GM18517 (cell line): ENCODE data around the gene SLITRK4.

Source experiments
- ATAC-seq: cut with Tn5 transposase; IDR thresholded peaks from one replicate; pipeline ENCODE4 v1.9.1; 2021; ENCODE audit warnings: mild to moderate bottlenecking, moderate library complexity; ENCODE audit not compliant: unreplicated experiment

SLITRK4 gene

DNA sequence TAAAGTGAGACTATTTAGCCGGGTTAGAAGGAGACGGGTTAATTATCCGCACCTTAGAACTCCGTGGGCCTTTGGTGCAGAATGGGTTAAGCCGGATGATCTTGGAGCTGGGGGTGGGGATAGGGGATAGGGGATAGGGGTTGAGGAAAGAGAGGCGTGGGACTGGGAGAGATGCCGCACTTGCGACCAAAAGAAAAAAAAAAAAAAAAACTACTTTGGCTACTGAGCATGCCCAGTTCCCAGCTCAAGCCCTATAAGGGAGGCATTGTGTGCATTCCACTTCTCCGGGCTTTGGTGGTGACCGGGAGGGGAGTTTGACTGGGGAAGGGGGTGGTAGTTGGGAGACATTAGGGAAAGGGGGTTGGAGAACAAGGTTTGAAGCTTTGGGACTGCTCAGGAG, at the start of gene SLITRK4:
Gene SLITRK4, minus strand, starts transcription at position 187 of the 400 bp plus-strand sequence. CDS start 4,993 bp downstream, outside the sequence.
- ATAC-seq: no peak

GRCh38 chrX:143683486-143683885, 47.6 kb upstream of the SLITRK4 start:
- no peak for ATAC-seq

- ATAC-seq: no peak
Measured at GRCh38 chrX:143674926-143675325, 39.0 kb upstream of the SLITRK4 start.

- no peak for ATAC-seq
Measured at GRCh38 chrX:143669395-143669794, 33.5 kb upstream of the SLITRK4 start.

GRCh38 chrX:143664302-143664701, 28.4 kb upstream of the SLITRK4 start:
- no peak for ATAC-seq

GRCh38 chrX:143663755-143664154, 27.9 kb upstream of the SLITRK4 start:
- ATAC-seq: no peak

- no peak for ATAC-seq
Measured at GRCh38 chrX:143661286-143661685, 25.4 kb upstream of the SLITRK4 start.

DNA sequence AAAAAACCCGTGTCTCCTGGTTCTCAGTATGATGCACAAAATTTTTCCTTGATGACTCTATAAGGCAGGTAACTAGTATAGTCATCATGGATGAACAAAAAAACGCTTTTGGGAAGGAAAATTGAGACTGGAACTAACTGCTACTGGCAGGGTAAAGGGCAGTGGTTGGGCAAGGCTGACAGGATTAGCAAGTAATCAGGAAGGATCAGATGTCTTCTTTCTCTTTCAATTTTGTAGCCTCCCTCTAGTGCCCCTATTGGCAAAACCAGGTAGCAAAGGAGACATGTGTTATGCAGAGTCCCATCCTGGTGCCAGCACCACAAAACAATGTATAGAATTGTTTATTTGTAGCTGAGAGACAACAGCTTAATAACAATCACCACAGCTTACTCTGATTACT, 12.8 kb upstream of the SLITRK4 start:
- ATAC-seq: peak; percentile 66

DNA sequence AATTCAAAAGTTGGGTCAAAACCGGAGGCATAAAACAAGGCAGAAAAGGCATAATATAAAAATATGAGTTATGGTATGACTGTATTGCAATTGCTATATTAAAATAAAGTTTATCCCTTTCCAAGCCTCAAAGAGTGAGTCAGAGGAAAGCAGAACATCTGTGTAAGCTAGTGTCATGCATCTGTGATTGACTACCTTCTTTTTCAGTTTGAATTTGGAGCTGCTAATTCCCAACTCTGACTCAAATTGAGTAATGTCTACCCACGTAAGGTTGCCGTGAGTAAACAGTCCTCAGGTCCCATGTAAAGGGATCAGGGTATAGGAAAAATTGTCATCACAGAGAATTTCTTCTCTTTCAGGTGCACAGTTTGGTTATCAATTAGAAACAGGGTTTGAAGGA, 6.5 kb upstream of the SLITRK4 start:
- ATAC-seq: no peak

DNA sequence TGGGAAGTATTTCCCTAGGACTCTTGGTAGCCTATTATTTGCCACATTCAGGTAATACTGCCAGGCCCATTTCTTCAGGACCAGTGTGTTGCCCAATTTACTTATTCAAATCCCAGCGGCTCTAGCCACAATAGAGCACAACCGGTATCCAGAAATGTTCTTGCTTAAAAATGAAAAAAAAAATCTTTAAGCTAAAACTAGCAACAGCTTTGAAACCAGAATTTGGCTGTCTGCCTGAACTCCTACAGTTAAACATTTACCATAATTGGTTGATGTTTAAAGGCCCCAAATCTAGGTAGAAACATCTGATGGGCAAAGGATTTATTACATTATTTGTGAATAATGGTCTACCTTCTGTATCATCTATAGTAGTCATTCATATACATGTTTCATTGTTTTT, 930 bp upstream of the SLITRK4 start:
- no peak for ATAC-seq

- ATAC-seq: no peak
Measured at GRCh38 chrX:143634663-143635455, 1.0 kb downstream of the SLITRK4 start.

DNA sequence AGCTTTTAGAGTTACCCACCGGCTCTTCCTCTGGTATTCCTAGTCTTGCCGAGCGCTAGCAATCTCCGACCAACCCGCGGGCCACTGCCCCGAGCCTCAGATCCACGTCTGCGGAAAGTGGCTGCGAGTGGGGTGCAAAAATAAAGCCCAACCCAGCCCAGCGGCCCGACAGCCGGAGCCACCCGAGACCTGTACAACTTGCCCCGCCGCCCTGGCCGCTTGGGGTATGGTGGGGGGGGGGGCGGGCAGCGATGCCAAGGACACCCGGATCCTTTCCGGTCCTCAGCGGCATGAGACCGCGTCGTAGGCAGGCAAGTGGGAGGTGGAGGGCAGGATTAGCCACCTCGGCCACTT, 1.6 kb downstream of the SLITRK4 start:
- no peak for ATAC-seq

- ATAC-seq: no peak
Measured at GRCh38 chrX:143633461-143634308, 2.2 kb downstream of the SLITRK4 start.

GRCh38 chrX:143632625-143633410, 3.1 kb downstream of the SLITRK4 start:
- ATAC-seq: no peak

- ATAC-seq: no peak
Measured at GRCh38 chrX:143623657-143624056, 12.2 kb downstream of the SLITRK4 start.

GRCh38 chrX:143621276-143621675, 14.6 kb downstream of the SLITRK4 start:
- no peak for ATAC-seq

GRCh38 chrX:143615851-143616250, 20.1 kb downstream of the SLITRK4 start:
- no peak for ATAC-seq

DNA sequence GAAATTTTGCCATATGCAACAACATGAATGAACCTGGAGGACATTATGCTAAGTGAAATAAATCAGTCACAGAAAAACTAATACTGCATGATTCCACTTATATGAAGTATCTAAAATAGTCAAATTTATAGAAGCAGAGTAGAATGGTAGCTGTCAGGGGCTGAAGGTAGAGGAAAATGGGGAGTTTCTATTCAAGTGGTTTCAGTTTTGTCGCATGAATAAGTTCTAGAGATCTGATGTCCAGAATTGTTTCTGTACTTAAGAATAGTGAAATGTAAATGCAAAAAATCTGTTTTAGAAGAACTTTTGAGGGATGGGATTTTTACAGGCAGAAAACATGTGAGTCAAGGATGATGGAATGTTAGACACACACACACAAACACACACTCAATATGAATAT, 34.1 kb downstream of the SLITRK4 start:
- ATAC-seq: no peak

- ATAC-seq: no peak
Measured at GRCh38 chrX:143581240-143581639, 54.7 kb downstream of the SLITRK4 start.

- ATAC-seq: no peak
Measured at GRCh38 chrX:143580266-143580665, 55.6 kb downstream of the SLITRK4 start.
